HG03460 (cell line): Measurements from ENCODE around the gene STRN4.
A peak's percentile ranks its signal among the peaks of the same experiment; 100 is the strongest.

Experiments used
- ATAC-seq: cut with Tn5 transposase; IDR thresholded peaks from one replicate; pipeline ENCODE4 v1.9.1; 2021; ENCODE audit not compliant: unreplicated experiment

The STRN4 gene

GRCh38 chr19:46727757-46728156 lies 18.5 kb downstream of the STRN4 start:
- no peak for ATAC-seq

DNA sequence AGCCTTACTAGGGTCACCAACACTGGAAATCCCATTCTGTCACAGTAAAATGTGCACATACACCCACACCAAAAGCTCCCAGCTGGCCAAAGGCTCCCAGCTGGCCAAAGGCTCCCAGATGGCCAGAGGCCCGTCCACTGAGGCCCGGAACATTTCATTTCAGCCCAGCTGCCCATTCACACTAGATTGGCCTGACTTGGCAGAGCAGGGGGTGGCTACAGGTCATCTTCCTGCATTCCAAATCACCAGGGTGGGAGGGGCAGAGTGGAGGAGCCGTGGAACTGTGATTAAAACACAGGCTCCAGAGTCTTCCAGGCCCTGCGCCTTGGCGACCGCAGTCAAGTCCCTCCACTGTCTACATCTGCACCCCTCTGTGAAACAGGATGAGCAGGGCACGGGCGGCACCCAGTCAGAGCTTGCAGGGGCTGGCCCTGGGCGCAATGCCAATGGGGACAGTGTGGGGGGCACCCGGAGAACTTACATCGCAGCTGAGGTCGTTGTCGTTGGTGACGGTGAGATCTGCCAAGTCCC lies 19.2 kb downstream of the STRN4 start:
- ATAC-seq: no peak

- no peak for ATAC-seq
Measured at GRCh38 chr19:46726551-46726950, 19.7 kb downstream of the STRN4 start.

DNA sequence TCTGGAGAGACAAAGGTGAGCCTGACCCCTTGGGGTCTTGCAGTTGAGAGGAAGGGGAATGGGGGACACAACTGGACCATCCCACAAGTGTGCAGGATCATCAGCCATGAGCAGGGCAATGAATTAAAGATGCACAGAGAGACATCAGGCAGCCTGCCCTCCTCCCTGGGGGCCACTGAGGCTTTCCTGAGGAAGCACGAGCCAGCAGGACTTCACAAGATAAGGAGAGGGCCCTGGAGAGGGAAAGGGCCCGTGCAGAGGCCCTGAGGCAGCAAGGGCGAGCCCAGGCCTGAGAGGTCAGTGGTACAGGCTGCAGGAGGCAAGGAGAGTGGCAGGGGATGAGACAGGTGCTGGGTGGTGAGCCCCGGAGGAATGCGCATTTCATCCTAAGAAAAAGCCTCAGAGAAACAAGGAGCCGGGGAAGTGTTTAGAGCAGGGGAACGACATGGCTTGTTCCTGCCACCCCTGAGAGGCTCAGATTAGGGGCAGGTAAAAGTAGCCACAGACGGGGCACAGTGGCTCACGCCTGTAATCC lies 20.3 kb downstream of the STRN4 start:
- ATAC-seq: no peak

DNA sequence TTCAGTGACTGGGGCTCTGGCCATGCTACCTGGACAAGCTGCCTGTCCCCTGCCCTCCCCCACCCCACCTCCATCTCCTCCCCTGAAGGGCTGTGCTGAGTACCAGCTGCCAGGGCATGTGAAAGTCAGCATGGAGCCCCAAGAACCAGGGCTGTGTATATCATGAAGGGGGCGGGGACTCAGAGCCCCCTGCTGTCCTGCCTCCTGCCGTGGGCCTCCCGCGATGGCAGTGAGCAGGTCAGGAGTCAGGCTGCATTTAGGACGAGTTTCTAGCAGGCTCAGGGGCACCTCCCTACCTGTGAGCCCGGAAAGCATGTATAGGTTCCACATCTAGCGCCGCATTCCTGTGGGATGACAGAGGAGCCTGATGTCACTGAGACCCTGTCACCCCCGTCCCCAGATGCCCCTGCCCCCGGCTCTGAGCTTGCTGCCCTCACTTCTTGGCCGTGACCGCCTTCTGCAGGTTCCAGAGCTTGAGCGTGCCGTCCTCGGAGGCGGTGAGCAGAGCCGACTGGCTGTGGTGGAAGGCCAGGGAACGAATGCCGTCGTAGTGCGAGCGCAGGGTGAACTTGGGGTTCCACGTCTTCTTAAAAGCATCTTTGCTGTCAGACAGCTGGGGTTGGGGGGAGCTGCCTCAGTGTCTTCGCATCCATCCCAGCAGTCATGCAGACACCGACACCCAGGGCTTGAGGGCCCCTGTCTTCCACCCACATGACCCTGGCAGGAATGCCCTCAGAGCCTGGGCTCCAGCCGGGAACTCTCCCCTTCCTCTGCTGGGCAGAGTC lies 21.0 kb downstream of the STRN4 start:
- ATAC-seq: no peak

GRCh38 chr19:46724468-46724867 lies 21.8 kb downstream of the STRN4 start:
- ATAC-seq: no peak

DNA sequence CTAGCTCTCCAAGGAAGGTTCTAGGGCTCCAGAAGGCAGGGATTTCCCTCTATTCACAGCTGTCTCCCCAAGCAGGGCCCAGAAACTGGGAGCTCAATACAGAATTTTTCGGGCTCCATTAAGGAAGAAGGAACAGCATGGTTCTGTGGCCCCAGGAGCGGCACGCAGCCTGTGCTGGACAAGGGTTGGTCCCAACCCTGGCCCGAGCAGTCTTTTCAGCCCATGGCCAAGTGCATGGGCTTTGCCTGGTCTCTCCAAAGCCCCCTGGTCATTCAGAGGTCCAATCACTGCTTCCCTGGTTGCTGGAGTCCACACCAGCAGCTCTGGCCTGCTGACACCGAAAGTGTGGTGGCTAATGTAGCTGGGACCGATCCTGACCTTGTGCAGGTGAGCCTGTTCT lies 22.8 kb downstream of the STRN4 start:
- ATAC-seq: no peak

GRCh38 chr19:46723023-46723461 lies 23.2 kb downstream of the STRN4 start:
- no peak for ATAC-seq

DNA sequence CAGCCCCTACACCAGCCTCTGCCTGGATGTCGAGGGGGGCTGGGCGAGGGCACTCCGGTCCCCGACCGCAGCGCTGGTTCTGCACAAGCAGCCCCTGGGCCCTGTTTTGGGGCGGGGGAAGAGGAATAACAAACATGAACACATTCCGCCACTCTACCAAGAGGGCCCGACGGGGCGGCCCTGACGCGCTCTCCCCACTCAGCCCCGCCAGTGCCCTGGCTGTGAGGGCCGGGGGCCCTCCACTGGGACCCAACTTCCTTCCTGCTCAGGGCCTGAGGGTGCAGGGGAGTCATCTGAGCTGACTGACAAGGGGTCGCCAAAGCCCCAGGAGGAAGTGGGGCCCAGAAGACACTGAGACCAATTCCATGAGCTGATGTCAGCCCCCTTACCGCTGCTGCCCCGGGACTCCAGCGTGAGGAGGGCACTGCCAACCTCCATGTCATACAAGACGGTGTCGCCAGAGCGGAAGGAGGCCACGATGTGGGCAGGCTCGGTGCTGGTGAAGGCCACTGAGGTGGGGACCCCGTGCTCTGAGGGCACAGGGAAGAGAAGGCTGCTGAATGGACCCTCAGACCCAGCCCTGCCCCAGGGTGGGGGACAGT lies 23.7 kb downstream of the STRN4 start:
- no peak for ATAC-seq

- no peak for ATAC-seq
Measured at GRCh38 chr19:46722004-46722380, 24.3 kb downstream of the STRN4 start.

DNA sequence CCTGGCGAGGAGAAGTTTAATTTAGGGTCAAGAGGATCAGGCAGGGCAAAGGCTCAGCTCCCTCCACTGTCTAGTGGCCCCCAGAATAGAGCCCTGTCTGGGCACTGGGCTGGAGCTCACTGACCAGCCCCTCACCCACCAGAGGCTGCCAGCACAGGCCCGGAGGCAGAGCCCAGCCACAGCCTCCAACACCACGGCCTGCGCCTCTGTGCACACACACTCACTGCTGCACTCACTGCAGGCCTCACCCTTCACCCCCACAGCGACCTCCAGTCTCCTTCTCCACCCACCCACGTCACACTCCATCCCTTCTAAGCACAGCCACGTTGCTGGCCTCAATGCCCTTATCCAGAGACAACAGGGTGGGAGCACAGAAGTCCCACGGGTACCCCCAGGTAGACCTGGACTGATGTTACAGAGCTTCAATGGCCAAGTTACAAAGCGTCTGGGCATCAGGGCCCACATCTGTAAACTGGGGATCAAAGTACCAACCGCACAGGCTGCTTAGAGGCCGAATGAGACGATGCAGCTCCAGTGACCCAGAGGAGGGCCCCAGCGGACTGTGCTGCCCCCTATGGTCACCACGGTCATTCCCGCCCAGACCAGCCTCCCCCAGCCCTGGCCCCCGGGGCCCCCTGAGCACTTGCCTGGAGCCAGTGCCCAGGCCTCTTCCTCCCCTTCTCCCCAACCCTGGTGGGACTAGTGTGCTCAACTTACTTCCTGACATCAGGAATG lies 24.8 kb downstream of the STRN4 start:
- no peak for ATAC-seq

- no peak for ATAC-seq
Measured at GRCh38 chr19:46720503-46721239, 25.6 kb downstream of the STRN4 start.

DNA sequence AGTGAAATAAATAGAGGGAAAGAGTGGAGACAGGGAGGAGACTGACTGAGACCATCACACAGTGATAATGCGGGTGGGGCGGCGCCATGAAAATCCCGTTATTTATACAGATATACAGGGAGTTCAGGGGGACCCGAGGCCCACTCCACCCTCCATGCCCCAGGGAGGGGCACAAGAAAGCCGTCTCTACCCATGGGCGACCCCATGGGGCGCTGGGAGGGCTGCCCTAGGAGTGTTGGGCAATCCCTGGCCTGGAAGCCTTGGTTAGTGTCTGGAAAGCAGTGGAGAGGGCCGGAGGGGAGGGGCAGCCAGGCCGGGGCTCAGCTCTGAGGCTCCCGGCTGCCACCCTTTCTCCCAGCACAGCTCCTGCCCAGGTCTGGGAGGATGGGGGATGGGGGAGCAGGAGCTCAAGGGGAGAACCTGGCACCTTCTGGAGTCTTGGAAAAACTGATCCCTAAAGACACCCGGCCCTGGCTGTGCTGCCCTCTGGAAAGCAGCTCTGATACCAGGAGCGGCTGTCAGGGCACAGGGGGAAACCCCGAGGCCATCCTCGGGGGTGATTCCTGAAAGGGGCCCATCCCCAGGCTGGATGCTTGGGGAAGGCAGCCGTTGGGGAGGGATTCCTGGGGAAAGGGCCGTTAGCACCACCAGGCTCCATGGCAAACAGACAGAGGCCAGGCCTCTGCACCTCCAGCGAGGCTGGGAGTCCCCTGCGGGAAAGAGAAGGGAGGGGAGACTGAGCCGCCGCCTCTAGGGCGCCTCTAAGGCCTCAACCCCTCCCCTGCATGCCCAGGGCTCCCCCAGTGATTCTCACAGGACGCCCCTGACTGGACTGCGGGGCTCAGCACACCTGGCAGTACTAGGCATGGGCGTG lies 26.4 kb downstream of the STRN4 start:
- ATAC-seq: no peak

DNA sequence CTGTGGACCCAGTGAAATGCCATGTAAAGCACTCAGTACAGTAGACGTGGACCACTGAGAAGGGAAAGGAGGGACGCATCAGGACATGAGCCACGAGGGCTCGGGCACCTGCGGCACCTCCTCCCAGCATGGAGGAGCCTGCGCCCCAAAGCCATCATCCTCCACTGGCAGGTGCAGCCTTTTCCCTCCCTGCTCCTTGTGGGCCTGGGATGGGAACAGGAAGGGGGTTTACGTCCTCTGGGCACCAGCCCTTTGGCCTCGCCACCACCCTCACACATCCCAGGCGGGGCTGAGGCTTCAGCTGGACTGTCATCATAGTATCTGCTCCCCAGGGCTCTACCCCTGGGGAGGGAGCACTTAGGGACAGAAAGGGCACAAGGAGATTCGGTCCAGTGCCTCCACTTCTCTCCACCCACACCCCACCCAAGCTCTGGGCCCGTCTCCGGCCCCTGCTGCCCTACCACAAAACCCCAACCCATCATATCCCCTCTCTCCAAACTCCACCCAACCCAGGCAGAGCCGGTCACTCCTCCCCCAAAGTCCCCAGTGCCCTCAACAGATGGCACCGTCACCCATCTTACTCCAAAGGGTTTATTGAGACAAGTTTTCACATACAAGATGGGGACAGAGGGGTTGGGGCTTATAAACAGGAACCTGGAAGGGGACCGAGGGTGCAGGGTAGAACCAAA lies 27.2 kb downstream of the STRN4 start:
- no peak for ATAC-seq

DNA sequence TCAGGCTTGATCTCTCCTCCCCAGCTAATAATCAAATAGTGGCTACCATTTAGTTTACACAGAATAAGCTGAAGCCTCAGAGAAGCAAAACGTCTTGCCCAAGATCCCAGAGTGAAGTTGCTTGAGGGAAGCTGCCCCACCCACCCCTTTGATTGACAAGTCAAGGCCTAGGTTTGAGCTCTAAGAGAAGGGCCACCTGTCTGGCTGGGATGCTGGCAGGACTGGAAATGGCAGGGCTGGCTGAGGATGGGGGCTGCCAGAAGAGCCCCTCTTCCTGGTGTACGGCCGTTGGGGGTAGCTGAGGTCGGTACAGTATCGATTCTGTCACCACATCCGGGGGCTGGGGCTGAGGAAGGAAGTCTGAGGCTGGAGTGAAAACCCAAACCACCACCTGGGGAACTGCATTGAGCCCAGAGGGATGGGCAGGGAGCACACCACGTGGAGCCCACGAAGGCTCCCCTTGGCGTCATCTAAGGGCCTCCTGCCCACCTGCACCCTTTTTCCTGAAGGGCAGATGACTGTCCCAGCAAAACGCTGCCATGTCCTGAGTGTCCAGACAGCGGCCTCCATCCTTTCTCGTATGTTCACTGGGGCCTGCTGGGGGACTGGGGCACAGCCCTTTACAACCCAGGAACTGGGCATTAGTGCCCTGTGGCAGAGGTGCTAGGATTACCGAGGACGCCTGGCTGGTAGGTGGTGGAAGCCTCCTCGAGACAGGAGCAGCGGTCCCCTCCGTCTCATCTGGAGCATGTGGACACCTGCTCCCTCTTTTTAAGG lies 27.9 kb downstream of the STRN4 start:
- peak; percentile 38 for ATAC-seq

DNA sequence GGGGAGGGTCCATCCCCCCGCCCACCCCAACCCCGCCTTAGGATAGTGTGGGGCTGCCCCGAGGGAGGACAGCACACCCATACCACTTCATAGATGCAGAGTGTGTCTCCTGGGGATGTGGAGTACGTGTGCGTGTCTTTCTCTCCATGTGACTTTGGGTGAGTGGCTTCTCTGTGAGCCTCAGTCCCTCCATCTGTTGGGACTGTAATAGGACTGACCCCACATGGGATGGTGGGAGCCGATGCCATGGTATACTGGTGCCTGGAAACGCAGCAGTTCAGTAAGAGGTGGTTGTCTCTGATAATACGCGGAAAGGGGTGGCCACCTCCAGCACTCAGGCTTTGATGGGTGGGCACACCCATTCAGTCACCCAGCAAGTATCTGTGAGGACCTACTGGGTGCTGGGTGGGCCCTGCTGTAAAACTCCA lies 28.5 kb downstream of the STRN4 start:
- ATAC-seq: no peak

GRCh38 chr19:46717034-46717715 lies 29.1 kb downstream of the STRN4 start, which contains the start of gene PRKD2:
Gene PRKD2, minus strand, starts transcription at chr19:46717114. Its CDS starts 744 bp downstream, at chr19:46716370.
- ATAC-seq: no peak

DNA sequence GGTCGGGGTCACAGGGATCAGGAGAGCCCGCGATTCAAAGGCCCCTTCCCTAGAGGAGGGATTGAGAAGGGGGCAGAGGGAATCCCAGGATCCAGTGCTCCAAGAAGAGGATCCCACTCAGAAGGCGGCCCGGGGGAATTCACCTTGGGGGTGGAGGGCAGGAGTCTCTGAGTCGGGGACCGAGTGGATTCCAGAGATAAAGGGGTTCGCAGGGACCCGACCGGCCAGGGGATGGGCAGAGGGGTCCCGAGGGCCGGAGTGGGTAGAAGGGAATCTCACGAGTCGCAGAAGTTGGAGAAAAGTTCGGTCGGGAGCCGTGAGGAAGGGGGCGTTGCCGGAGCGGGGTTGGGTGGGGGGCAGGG lies 29.6 kb downstream of the STRN4 start:
- no peak for ATAC-seq
